Panc1 (cell line): ENCODE measurements around the gene CCBE1. TPM values are rescaled to one million over a fixed set of nuclear protein-coding genes. Genes with fewer than 3 reads are reported as not detected.

ENCODE experiments used
- ATAC-seq: fragments of 200-7000 bp; cut with Tn5 transposase; 2 replicates; pipeline ENCODE4 v1.9.1; 2020; ENCODE audit warnings: mild to moderate bottlenecking, moderate library complexity
- BruUV-seq: library from RNA; stranded (reverse); fragments of 400-500 nt; replicated peaks from 2 replicates; lab custom pipeline; 2021; lab: Mats Ljungman, UMichigan
- CTCF ChIA-PET: fragments of 300-600 bp; sonication (Branson Sonifier 250); formaldehyde crosslinking; loops from one replicate; lab custom pipeline; 2022; ENCODE audit warnings: antibody characterized with exemption; lab: Charles Lee
- POLR2A ChIA-PET: fragments of 300-600 bp; sonication (Branson Sonifier 250); formaldehyde crosslinking; loops from one replicate; lab custom pipeline; 2022; ENCODE audit warnings: antibody characterized with exemption; lab: Charles Lee
- DNase-seq: peaks from one replicate; pipeline ENCODE4 v3.0.0-alpha.2; 2010; ENCODE audit warnings: low read depth, low spot score
- H3K27ac ChIP-seq: 2 replicates; pipeline ENCODE4 v1.5.1; 2011; ENCODE audit warnings: mild to moderate bottlenecking, low read length, inconsistent platforms
- H3K27me3 ChIP-seq: fragments of 200-500 bp; sonication (Bioruptor generic); 2 replicates; pipeline ENCODE4 v1.6.0; 2014; ENCODE audit warnings: low read length, inconsistent platforms; ENCODE audit not compliant: control insufficient read depth, insufficient read depth
- H3K36me3 ChIP-seq: fragments of 200-500 bp; sonication (Bioruptor generic); 2 replicates; pipeline ENCODE4 v1.5.1; 2014; ENCODE audit warnings: inconsistent platforms, mild to moderate bottlenecking, low read length, moderate library complexity; ENCODE audit not compliant: control insufficient read depth, insufficient read depth
- H3K4me1 ChIP-seq: 2 replicates; pipeline ENCODE4 v1.5.1; 2011; ENCODE audit warnings: inconsistent platforms, mild to moderate bottlenecking, low read length, moderate library complexity; ENCODE audit not compliant: control insufficient read depth, insufficient read depth
- H3K4me3 ChIP-seq, 2 experiments: 2 replicates each; pipeline ENCODE4 v1.5.1; 2011 to 2012; ENCODE audit warnings: low read depth in 2 of 2, low read length in 2 of 2, mild to moderate bottlenecking in 2 of 2, inconsistent platforms in 1 of 2, moderate library complexity in 1 of 2
- H3K9me3 ChIP-seq: fragments of 200-500 bp; sonication (Bioruptor generic); 2 replicates; pipeline ENCODE4 v1.5.1; 2014; ENCODE audit warnings: low read depth, mild to moderate bottlenecking, inconsistent platforms, low read length, moderate library complexity; ENCODE audit not compliant: control insufficient read depth, insufficient read depth
- CTCF ChIP-seq: fragments of 450-650 bp; IDR thresholded peaks from 2 replicates; pipeline ENCODE4 v1.5.1; 2017; ENCODE audit warnings: mild to moderate bottlenecking
- POLR2AphosphoS5 ChIP-seq: IDR thresholded peaks from 2 replicates; pipeline ENCODE4 v1.6.1; 2012; ENCODE audit warnings: mild to moderate bottlenecking, low read depth, low read length, moderate library complexity
- REST ChIP-seq, 2 experiments: IDR thresholded peaks; 2 replicates each; pipeline ENCODE4 v1.6.1; 2011 to 2012; ENCODE audit warnings: low read depth in 2 of 2, control low read depth in 1 of 2, low read length in 1 of 2, mild to moderate bottlenecking in 1 of 2, moderate library complexity in 1 of 2; ENCODE audit not compliant: insufficient read depth in 1 of 2
- SIN3A ChIP-seq: IDR thresholded peaks from 2 replicates; pipeline ENCODE4 v1.6.1; 2012; ENCODE audit warnings: low read depth, mild to moderate bottlenecking, low read length, moderate library complexity, borderline replicate concordance; ENCODE audit not compliant: insufficient read depth
- TCF7L2 ChIP-seq: IDR thresholded peaks from 2 replicates; pipeline ENCODE4 v1.6.1; 2011; ENCODE audit warnings: mild to moderate bottlenecking, low read depth, low read length, inconsistent platforms
- in situ Hi-C: cut with HindIII; loops from 2 replicates; pipeline ENCODE4 v1.10.0; 2016; ENCODE audit warnings: low sequenced_read_pairs, low pct_unique_long_range_greater_than_20kb
- intact Hi-C: fragments of 100-400 bp; cut with micrococcal nuclease; formaldehyde crosslinking; loops from one replicate; pipeline ENCODE4 v1.10.0; 2022; ENCODE audit not compliant: unreplicated experiment
- total RNA-seq: library from RNA; stranded (reverse); gene quantifications from one replicate; pipeline ENCODE4 v1.2.1, GENCODE V29; 2021; ENCODE audit not compliant: unreplicated experiment

Gene CCBE1
- total RNA-seq, 1 experiment from 2014 or later = 0.13 TPM

- Histone ChIP-seq H3K36me3 (no peaks in the 10 kb centered on the region), H3K27me3 (peaks cover 2% of the 10 kb centered on the region), H3K4me1 (0 out of 2 replicates have a peak, but pooled peaks cover 3% of the 10 kb centered on the region), H3K9me3 (no peaks in the 10 kb centered on the region), H3K4me3 (no peak overlapping the region), H3K27ac (no peak overlapping the region)
- in situ Hi-C loops = no loop called here
- POLR2A ChIA-PET = no interaction called here
- ATAC-seq = no peak
- no peak for DNase-seq
- no TSS peak for BruUV-seq
- TF ChIP-seq SIN3A (no peak), TCF7L2 (no peak), CTCF (no peak), POLR2AphosphoS5 (no peak), REST (IDR thresholded peaks at IDR 0.05; ENCODE audit: insufficient read depth in 1 of 2, low read depth in 2 of 2, low read length in 1 of 2) (no peak)
- intact Hi-C loops = no loop called here
- CTCF ChIA-PET = no interaction called here
Measured at GRCh38 chr18:59514203-59514602, 183.0 kb downstream of the CCBE1 start.

GRCh38 chr18:59512025-59512755, 185.0 kb downstream of the CCBE1 start:
- Histone ChIP-seq H3K27ac (no peak overlapping the region), H3K9me3 (no peaks in the 10 kb centered on the region), H3K4me3 (no peak overlapping the region), H3K27me3 (peaks cover 2% of the 10 kb centered on the region), H3K36me3 (no peaks in the 10 kb centered on the region), H3K4me1 (0 out of 2 replicates have a peak, but pooled peaks cover 3% of the 10 kb centered on the region)
- in situ Hi-C loops (no loop called here), intact Hi-C loops (no loop called here)
- TF ChIP-seq CTCF = no peak
- no peak for TF ChIP-seq POLR2AphosphoS5
- no peak for TF ChIP-seq TCF7L2
- no peak for TF ChIP-seq REST (IDR thresholded peaks at IDR 0.05; ENCODE audit: insufficient read depth in 1 of 2, low read depth in 2 of 2, low read length in 1 of 2)
- TF ChIP-seq SIN3A = no peak
- BruUV-seq = no TSS peak
- no peak for ATAC-seq
- no peak for DNase-seq
- ChIA-PET CTCF (no interaction called here), POLR2A (no interaction called here)
